K562 (cell line): ENCODE results near the gene NME8. TPM values are rescaled to one million over a fixed set of nuclear protein-coding genes. Genes with fewer than 3 reads are reported as not detected.
A peak's percentile ranks its signal among the peaks of the same experiment; 100 is the strongest.

ENCODE experiments used
- ATAC-seq: fragments of 200-7000 bp; cut with Tn5 transposase; 3 replicates; pipeline ENCODE4 v1.9.1; 2020; ENCODE audit warnings: moderate library complexity
- Bru-seq: library from RNA; stranded (reverse); fragments of 400-500 nt; gene quantifications from one replicate; lab custom pipeline; 2021; lab: Mats Ljungman, UMichigan
- BruChase-seq, 2 experiments: library from RNA; stranded (reverse); fragments of 400-500 nt; gene quantifications; one replicate each; lab custom pipeline; 2021; lab: Mats Ljungman, UMichigan
- BruUV-seq: library from RNA; stranded (reverse); fragments of 400-500 nt; replicated peaks from 2 replicates; lab custom pipeline; 2021; lab: Mats Ljungman, UMichigan
- CTCF ChIA-PET: fragments of 300-600 bp; formaldehyde crosslinking; extraction: SDS; loops from one replicate; lab custom pipeline; 2021; ENCODE audit warnings: low intra/inter-chr PET ratio; lab: Yijun Ruan, JAX
- POLR2A ChIA-PET: fragments of 300-600, 350-650 bp; sonication (Branson Sonifier 250); formaldehyde crosslinking; extraction: SDS; loops from one replicate; lab custom pipeline; 2021; ENCODE audit warnings: antibody characterized with exemption, inconsistent platforms; lab: Yijun Ruan, JAX
- DNase-seq, 4 experiments: peaks; one replicate each; pipeline versions ENCODE4 v3.0.0 to v3.0.0-alpha.2; 2011 to 2018; ENCODE audit warnings: low spot score in 3 of 4, mixed read lengths in 3 of 4; ENCODE audit errors: extremely low read depth in 1 of 4
- FAIRE-seq: peaks from 2 replicates; lab custom pipeline; 2011; peaks lifted over from hg19 to GRCh38; lab: Jason Lieb, UNC
- H2AFZ ChIP-seq: 2 replicates; pipeline ENCODE4 v1.6.0; 2011; ENCODE audit warnings: low read depth, low read length, control low read depth, inconsistent platforms
- H3K27ac ChIP-seq: fragments of 200-600 bp; 3 replicates; pipeline ENCODE4 v1.8.0; 2011; ENCODE audit warnings: low read depth, mild to moderate bottlenecking, control low read depth, inconsistent platforms, low read length, moderate library complexity, mixed read lengths; ENCODE audit errors: extremely low read depth
- H3K27me3 ChIP-seq, 2 experiments: fragments of 300-600 bp in 1 of 2; 2 replicates in 1 of 2; 3 replicates in 1 of 2; pipeline versions ENCODE4 v1.6.0 to v1.8.0; 2011; ENCODE audit warnings: inconsistent platforms in 2 of 2, low read length in 2 of 2, mild to moderate bottlenecking in 1 of 2, mixed read lengths in 1 of 2, moderate library complexity in 1 of 2; ENCODE audit not compliant: control insufficient read depth in 2 of 2, insufficient read depth in 2 of 2
- H3K36me3 ChIP-seq: fragments of 300-600 bp; 3 replicates; pipeline ENCODE4 v1.8.0; 2011; ENCODE audit warnings: mild to moderate bottlenecking, low read length, inconsistent platforms; ENCODE audit not compliant: control insufficient read depth, insufficient read depth
- H3K4me1 ChIP-seq, 2 experiments: fragments of 200-600 bp in 1 of 2; replicated peaks in 1 of 2; 2 replicates in 1 of 2; 3 replicates in 1 of 2; pipeline versions ENCODE4 v1.5.1 to v1.8.0; 2011; ENCODE audit warnings: inconsistent platforms in 2 of 2, low read length in 2 of 2, mild to moderate bottlenecking in 1 of 2, mixed read lengths in 1 of 2, moderate library complexity in 1 of 2; ENCODE audit not compliant: control insufficient read depth in 2 of 2, insufficient read depth in 2 of 2
- H3K4me2 ChIP-seq: 2 replicates; pipeline ENCODE4 v1.6.1; 2011; ENCODE audit warnings: low read length, control low read depth, inconsistent platforms, mixed read lengths; ENCODE audit not compliant: insufficient read depth
- H3K4me3 ChIP-seq: fragments of 200-600 bp; sonication (generic), shearing (Covaris generic); 2 replicates; pipeline ENCODE4 v1.5.1; 2016; ENCODE audit warnings: control low read depth, inconsistent platforms
- H3K79me2 ChIP-seq: fragments of 200-600 bp; 3 replicates; pipeline ENCODE4 v1.8.0; 2011; ENCODE audit warnings: low read length, inconsistent platforms; ENCODE audit not compliant: control insufficient read depth, insufficient read depth
- H3K9ac ChIP-seq, 2 experiments: 2 replicates each; pipeline versions ENCODE4 v1.6.0 to v1.6.1; 2011; ENCODE audit warnings: low read depth in 2 of 2, low read length in 2 of 2, control low read depth in 1 of 2, inconsistent platforms in 1 of 2, mild to moderate bottlenecking in 1 of 2, mixed read lengths in 1 of 2; ENCODE audit not compliant: insufficient read depth in 1 of 2
- H3K9me1 ChIP-seq: one replicate; pipeline ENCODE4 v1.6.0; 2011; ENCODE audit warnings: inconsistent platforms, mild to moderate bottlenecking, low read length, moderate library complexity; ENCODE audit not compliant: control insufficient read depth, insufficient read depth
- H3K9me3 ChIP-seq: replicated peaks from 2 replicates; pipeline ENCODE4 v1.5.1; 2011; ENCODE audit warnings: low read depth, low read length, inconsistent platforms; ENCODE audit not compliant: control insufficient read depth, insufficient read depth
- H4K20me1 ChIP-seq: replicated peaks from 2 replicates; pipeline ENCODE4 v1.6.1; 2011; ENCODE audit warnings: low read length, inconsistent platforms, mixed read lengths; ENCODE audit not compliant: control insufficient read depth, insufficient read depth
- NCOA6 ChIP-seq: fragments of 450-650 bp; IDR thresholded peaks from 2 replicates; pipeline ENCODE4 v1.6.1; 2017; ENCODE audit warnings: mild to moderate bottlenecking
- ZNF512 ChIP-seq: IDR thresholded peaks from 2 replicates; pipeline ENCODE4 v1.6.1; 2016; ENCODE audit warnings: missing genetic modification characterization, missing compliant biosample characterization
- ZNF668 ChIP-seq: fragments of 250-450 bp; sonication (Bioruptor Pico); IDR thresholded peaks from 2 replicates; pipeline ENCODE4 v1.8.0; 2022; ENCODE audit warnings: mild to moderate bottlenecking, inconsistent platforms
- WGBS: fragments of 100-300 bp; shearing (Covaris generic); methylation state at CpG from one replicate; pipeline ENCODE4 v1.1.6; 2016; ENCODE audit warnings: low coverage, mixed read lengths; ENCODE audit not compliant: insufficient coverage; ENCODE audit errors: missing lambda C conversion rate; 5-methylcytosine and 5-hydroxymethylcytosine counted together
- in situ Hi-C: fragments of 300-500 bp; cut with MboI; formaldehyde crosslinking; loops from 4 replicates; pipeline ENCODE4 v1.15.0; 2018; ENCODE audit warnings: inconsistent platforms, mixed read lengths
- intact Hi-C: fragments of 100-400 bp; cut with micrococcal nuclease; formaldehyde crosslinking; loops from 2 replicates; pipeline ENCODE4 v1.14.2; 2022
- long read RNA-seq, 3 experiments: library from polyadenylated mRNA in 2 of 3; library from RNA in 1 of 3; unstranded in 2 of 3; stranded (forward) in 1 of 3; transcript quantifications; one replicate each; pipeline ENCODE4 v2.0.0, GENCODE V29; 2019 to 2022
- polyA minus RNA-seq, 3 experiments: library from RNA; depleted of rRNA, polyadenylated mRNA; stranded (reverse); fragments of >200 nt; gene quantifications; 2 replicates each; pipeline ENCODE4 v1.2.3, GENCODE V29; 2011
- polyA plus RNA-seq, 8 experiments: library from polyadenylated mRNA; depleted of rRNA in 4 of 8; stranded (reverse) in 5 of 8; unstranded in 3 of 8; fragments of >200 nt; fragmentation: Nextera tagmentation in 2 of 8; fragmentation: Illumina TruSeq in 1 of 8; extraction: Ambion mirVana in 2 of 8; extraction: Trizol in 1 of 8; gene quantifications; 2 replicates each; pipeline versions ENCODE4 v1.2.1 to v1.2.3, GENCODE V29; 2011 to 2014; ENCODE audit warnings: inconsistent platforms in 1 of 8, missing spikeins in 1 of 8
- total RNA-seq, 7 experiments: library from RNA; depleted of rRNA in 6 of 7; stranded (reverse); fragments of >200 nt in 6 of 7; fragmentation: Illumina TruSeq in 2 of 7; extraction: Trizol in 2 of 7; gene quantifications; 2 replicates each; pipeline versions ENCODE4 v1.2.1 to v1.2.3, GENCODE V29; 2011 to 2021; ENCODE audit warnings: low replicate concordance in 1 of 7
- TF ChIP-seq, protein P1 (sequence below): fragments of 250-450 bp; sonication (Bioruptor Pico); IDR thresholded peaks from 2 replicates; pipeline ENCODE4 v1.4.0; 2020; ENCODE audit warnings: mild to moderate bottlenecking, moderate library complexity

Gene NME8, protein sequence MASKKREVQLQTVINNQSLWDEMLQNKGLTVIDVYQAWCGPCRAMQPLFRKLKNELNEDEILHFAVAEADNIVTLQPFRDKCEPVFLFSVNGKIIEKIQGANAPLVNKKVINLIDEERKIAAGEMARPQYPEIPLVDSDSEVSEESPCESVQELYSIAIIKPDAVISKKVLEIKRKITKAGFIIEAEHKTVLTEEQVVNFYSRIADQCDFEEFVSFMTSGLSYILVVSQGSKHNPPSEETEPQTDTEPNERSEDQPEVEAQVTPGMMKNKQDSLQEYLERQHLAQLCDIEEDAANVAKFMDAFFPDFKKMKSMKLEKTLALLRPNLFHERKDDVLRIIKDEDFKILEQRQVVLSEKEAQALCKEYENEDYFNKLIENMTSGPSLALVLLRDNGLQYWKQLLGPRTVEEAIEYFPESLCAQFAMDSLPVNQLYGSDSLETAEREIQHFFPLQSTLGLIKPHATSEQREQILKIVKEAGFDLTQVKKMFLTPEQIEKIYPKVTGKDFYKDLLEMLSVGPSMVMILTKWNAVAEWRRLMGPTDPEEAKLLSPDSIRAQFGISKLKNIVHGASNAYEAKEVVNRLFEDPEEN
- not detected in 2 replicates for total RNA-seq (2011; cell fraction: chromatin; rRNA removed; ENCODE audit: low replicate concordance)
- not detected in 2 replicates for total RNA-seq (2011; cell fraction: nucleolus; rRNA removed)
- not detected in 2 replicates for total RNA-seq (2011; cell fraction: nucleoplasm; rRNA removed)
- not detected in 2 replicates for total RNA-seq (2014; rRNA removed)
- total RNA-seq (2014; rRNA removed; fragmentation: Illumina TruSeq; extraction: Trizol) = not detected in 2 replicates
- not detected in 2 replicates for total RNA-seq (2015; rRNA removed; fragmentation: Illumina TruSeq; extraction: Trizol)
- total RNA-seq (2021) = not detected in 2 replicates
- polyA plus RNA-seq (2011; rRNA removed) = not detected in 2 replicates
- not detected in 2 replicates for polyA plus RNA-seq (2011; cell fraction: cytosol; rRNA removed)
- polyA plus RNA-seq (2011; cell fraction: nucleus; rRNA removed) = not detected in 2 replicates
- not detected in 2 replicates for polyA plus RNA-seq (2012)
- not detected in 2 replicates for polyA plus RNA-seq (2014; fragmentation: Illumina TruSeq; extraction: Trizol)
- polyA plus RNA-seq (2014; fragmentation: Nextera tagmentation; extraction: Ambion mirVana) = not detected
- not detected in 2 replicates for polyA plus RNA-seq (2014; rRNA removed)
- not detected in 2 replicates for polyA minus RNA-seq (2011; rRNA and poly(A)+ RNA removed)
- polyA minus RNA-seq (2011; cell fraction: cytosol; rRNA and poly(A)+ RNA removed) = not detected in 2 replicates
- not detected in 2 replicates for polyA minus RNA-seq (2011; cell fraction: nucleus; rRNA and poly(A)+ RNA removed)
- not detected for Bru-seq, nascent RNA
- percentile 10 among the genes with signal in this experiment for BruChase-seq, experiment 1, labeled RNA remaining after a 2-hour chase
- BruChase-seq, experiment 2, labeled RNA remaining after a 6-hour chase = not detected
- long read RNA-seq, experiment 1 = 0 reads
- long read RNA-seq, experiment 2 = 0 reads
- long read RNA-seq, experiment 3 = 0 reads

DNA sequence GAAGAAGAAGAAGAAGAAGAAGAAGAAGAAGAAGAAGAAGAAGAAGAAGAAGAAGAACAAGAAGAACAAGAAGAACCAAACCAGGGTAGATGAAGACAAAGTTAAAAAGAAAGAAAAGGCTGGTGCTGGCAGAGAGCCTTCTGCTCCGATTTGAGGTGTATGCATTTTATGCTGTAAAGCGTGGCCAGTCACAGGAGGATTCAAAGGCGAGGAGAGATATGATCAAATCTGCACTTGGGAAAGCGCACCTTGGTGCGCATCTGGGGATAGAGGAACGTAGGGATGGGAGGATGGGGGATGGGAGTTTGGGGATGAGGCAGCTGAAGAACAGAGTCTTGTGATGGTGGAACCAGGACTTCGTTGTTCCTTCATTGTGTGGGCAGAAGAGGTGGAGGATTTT, at the start of gene NME8:
Gene NME8, plus strand, starts transcription at position 301 of the 400 bp plus-strand sequence. CDS start 1,670 bp downstream, outside the sequence.
- peak within 1 kb of the TSS; percentile 37; the same call in 1 of the 2 replicates for H2AFZ ChIP-seq
- no peak within 1 kb of the TSS for H3K9ac ChIP-seq
- in situ Hi-C loops = loop anchor here (25.0 kb wide), 1 partner anchor 611 kb away; no protein-coding TSS in a partner anchor
- no peak for DNase-seq
- no peaks in the 10 kb centered on the region for H4K20me1 ChIP-seq
- POLR2A ChIA-PET = interaction anchor here (0.7 kb wide), 1 partner anchor 333 kb away, joined by 4 read pairs; no protein-coding TSS in a partner anchor
- H3K4me3 ChIP-seq = no peak within 1 kb of the TSS
- TF ChIP-seq, protein P1, sequence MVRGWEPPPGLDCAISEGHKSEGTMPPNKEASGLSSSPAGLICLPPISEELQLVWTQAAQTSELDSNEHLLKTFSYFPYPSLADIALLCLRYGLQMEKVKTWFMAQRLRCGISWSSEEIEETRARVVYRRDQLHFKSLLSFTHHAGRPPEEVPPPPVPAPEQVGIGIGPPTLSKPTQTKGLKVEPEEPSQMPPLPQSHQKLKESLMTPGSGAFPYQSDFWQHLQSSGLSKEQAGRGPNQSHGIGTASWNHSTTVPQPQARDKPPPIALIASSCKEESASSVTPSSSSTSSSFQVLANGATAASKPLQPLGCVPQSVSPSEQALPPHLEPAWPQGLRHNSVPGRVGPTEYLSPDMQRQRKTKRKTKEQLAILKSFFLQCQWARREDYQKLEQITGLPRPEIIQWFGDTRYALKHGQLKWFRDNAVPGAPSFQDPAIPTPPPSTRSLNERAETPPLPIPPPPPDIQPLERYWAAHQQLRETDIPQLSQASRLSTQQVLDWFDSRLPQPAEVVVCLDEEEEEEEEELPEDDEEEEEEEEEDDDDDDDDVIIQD = no peak
- TF ChIP-seq ZNF512 (tag) (peak; percentile 57), ZNF668 (CRISPR knock-in tag) (no peak), NCOA6 (no peak)
- TF ChIP-seq, all 486 proteins: peak for 1
- no peak within 1 kb of the TSS for H3K27ac ChIP-seq
- no peaks in the 10 kb centered on the region for H3K4me1 ChIP-seq
- 0 out of 2 replicates have a peak within 1 kb of the TSS, but pooled peaks have one; percentile 4 for H3K4me2 ChIP-seq
- H3K79me2 ChIP-seq = no peaks in the 10 kb centered on the region
- H3K9me3 ChIP-seq = no peaks in the 10 kb centered on the region
- CTCF ChIA-PET = no interaction called here
- 9% methylated on average over 7 of the region's 7 CpGs for WGBS
- intact Hi-C loops = no loop called here
- FAIRE-seq = no peak
- BruUV-seq = no TSS peak
- no peaks in the 10 kb centered on the region for H3K36me3 ChIP-seq
- ATAC-seq = no peak
- H3K27me3 ChIP-seq = peaks cover 0 to 7% of the 10 kb centered on the region in 2 experiments; a peak in 2 of 5 replicates
- no peaks in the 10 kb centered on the region for H3K9me1 ChIP-seq
